NCI-H146 (cell line): ENCODE data around the gene KAT6B.
"Not testable (repeated sequence)": the region's sequence is repeated elsewhere in the genome, so short reads cannot be mapped to it uniquely, and the experiment has no call there.

Experiments
- DNase-seq: peaks from one replicate; lab custom pipeline; 2025; lab: John Stamatoyannopoulos, UW

The KAT6B gene

DNA sequence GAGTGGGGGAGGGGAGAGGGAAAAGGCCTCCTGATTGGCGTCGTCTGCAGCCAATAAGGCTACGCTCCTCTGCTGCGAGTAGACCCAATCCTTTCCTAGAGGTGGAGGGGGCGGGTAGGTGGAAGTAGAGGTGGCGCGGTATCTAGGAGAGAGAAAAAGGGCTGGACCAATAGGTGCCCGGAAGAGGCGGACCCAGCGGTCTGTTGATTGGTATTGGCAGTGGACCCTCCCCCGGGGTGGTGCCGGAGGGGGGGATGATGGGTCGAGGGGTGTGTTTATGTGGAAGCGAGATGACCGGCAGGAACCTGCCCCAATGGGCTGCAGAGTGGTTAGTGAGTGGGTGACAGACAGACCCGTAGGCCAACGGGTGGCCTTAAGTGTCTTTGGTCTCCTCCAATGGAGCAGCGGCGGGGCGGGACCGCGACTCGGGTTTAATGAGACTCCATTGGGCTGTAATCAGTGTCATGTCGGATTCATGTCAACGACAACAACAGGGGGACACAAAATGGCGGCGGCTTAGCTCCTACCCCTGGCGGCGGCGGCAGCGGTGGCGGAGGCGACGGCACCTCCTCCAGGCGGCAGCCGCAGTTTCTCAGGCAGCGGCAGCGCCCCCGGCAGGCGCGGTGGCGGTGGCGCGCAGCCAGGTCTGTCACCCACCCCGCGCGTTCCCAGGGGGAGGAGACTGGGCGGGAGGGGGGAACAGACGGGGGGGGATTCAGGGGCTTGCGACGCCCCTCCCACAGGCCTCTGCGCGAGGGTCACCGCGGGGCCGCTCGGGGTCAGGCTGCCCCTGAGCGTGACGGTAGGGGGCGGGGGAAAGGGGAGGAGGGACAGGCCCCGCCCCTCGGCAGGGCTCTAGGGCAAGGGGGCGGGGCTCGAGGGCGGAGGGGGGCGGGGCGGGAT is at the start of gene KAT6B:
KAT6B (plus strand) TSS at position 459 of the 903 bp plus-strand sequence. CDS start 16,258 bp downstream, outside the sequence.
- peak; percentile 100 for DNase-seq

DNA sequence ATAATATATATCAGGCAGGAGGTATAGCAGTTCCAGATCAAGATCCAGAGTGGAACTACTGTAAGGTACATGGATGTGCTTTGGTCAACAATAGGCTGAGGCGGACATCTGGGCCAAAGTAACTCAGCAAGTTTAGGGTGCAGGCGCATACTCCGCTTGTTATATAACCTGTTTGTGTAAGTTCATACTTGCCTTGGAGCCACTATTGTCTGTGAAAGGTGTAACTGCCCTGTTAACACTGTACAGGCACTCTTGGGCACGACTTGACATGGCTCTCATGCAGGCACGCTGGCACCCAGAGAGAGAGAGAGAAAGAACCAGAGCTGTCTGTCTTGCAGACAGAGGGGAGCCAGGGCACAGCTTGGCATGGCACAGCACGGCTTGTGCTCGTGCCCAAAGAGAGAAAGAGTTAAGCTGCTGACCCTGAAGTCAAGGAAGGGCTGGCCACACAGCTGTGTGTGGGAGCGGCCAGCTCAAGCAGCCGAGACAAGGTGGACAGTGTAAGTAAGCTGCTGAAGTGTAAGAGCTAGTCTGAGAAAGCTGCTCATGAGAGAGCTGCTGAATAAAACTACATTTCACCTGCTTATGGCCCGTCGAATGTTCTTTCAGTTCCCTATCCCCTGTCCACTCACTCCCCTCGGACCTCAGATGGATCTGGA is 47.8 kb upstream of the KAT6B start:
- DNase-seq: no peak

DNA sequence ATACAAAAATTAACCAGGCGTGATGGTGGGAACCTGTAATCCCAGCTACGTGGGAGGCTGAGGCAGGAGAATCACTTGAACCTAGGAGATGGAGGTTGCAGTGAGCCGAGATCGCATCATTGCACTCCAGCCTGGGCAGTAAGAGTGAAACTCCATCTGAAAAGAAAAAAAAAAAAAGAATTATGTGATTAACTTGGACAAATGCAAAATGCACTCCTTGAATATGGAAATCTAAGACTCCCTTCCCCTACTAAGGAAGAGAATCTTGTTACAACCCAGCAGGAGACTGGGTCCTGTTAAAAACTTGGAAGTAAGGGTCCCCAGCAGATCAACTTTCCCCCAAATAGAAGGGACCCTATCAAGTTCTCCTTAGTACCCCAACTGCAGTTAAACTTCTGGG is 44.5 kb upstream of the KAT6B start:
- not testable (repeated sequence) for DNase-seq

DNA sequence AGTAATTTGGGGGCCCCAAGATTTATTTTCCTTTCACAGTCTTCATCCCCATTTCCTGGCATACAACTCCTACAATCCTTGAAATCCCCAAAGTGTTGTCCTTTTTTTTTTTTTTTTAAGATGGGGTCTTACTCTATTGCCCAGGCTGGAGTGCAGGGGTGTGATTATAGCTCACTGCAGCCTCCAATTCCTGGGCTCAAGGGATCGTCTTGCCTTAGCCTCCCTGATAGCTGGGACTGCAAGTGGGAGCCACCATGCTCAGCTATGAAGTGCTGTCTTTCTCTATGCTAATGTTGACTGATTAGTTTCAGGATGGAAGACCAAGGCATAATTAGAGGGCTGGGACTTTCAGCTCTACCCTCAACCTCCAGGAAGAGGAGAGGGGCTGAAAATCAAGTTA is 41.9 kb upstream of the KAT6B start:
- DNase-seq: no peak

DNA sequence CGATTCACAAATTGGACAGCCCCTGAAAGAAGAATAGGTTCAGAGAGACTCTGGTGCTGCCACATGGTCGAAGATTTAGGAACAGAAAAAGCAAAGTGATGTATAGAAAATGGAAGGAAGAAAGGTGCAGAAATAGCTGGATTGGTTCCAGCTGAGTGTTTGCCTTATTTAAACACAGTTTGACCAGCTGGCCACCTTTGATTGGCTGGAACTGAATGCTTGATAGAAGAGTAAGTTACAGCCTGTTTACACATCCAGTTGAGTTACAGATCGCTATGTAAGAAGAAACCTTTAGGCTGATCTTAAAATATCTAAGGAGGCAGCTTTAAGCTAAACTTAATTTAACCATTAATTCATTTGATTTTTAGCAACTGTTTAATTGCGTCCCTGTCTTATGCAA is 40.3 kb upstream of the KAT6B start:
- DNase-seq: peak; percentile 70

DNA sequence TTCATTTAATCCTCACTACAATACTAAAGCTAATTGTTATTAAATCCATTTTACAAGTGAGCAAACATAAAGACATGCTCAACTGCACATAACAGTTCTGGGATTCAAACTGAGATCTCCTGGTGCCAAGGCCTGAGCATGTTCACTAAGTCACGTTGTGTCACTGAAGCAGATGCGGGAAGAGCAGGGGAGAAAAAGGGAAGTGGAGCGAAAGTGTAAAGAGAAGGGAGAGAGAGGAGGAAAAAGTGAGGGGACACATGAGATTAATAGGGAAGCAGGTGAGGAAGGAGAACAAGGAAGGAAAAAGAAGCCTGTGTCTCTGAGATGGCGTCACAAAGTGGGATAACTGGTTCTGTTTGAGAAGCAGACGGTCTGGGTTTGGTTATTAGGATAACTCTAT is 38.9 kb upstream of the KAT6B start:
- no peak for DNase-seq

DNA sequence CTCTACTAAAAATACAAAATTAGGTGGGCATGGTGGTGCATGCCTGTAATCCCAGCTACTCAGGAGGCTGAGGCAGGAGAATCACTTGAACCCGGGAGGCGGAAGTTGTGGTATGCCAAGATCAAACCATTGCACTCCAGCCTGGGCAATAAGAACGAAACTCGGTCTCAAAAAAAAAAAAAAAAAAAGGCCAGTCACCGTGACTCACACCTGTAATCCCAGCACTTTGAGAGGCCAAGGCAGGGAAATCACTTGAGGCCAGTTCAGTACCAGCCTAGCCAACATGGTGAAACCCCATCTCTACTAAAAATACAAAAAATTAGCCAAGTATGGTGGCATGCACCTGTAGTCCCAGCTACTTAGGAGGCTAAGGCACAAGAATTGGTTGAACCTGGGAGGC is 34.4 kb upstream of the KAT6B start:
- not testable (repeated sequence) for DNase-seq

DNA sequence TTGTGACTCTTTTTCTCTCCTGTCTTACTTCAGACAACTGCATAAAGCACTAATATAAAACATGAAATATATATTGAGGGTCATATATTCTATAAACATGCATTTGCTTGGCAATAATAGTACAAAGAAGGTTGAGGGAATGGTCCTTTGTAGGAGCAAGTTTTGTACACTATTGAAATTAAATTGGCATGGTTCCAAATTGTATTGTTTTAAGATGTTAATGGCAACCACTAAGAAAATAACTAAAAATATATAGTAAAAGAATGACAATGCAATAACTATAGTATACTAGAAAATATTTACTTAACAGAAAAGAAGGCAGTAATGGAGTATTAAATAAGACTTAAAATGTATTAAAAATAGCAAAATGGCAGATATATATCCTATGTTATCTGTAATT is 33.7 kb upstream of the KAT6B start:
- no peak for DNase-seq

DNA sequence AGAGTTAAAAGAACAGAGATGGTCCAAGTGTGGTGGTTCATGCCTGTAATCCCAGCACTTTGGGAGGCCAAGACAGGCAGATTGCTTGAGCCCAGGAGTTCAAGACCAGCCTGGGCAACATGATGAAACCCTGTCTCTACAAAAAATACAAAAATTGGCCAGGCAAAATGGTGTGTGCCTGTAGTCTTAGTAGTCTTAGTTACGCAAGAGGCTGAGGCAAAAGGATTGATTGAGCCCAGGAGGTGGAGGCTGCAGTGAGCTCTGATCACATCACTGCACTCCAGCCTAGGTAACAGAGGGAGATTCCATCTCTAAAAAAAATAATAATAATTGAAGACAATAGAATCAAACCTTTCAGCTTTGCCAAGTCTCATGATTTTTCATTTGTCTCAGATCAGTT is 33.2 kb upstream of the KAT6B start:
- not testable (repeated sequence) for DNase-seq

DNA sequence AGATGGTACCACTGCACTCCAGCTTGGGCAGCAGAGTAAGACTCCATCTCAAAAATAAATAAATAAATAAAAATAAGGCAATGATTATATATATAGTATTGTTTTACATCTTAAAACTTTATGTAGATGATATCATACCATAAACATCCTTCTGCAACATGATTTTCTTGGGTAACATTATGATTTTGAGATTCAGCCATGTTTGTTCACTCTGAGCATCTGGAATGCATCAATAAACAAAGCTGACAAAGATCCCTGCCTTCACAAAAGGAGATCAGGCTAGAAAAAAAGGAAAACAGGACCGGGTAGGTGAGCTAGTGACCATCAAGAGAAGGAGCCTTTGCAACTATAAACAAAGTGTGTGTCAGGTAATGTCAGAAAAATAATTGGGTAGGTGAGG is 31.9 kb upstream of the KAT6B start:
- no peak for DNase-seq

DNA sequence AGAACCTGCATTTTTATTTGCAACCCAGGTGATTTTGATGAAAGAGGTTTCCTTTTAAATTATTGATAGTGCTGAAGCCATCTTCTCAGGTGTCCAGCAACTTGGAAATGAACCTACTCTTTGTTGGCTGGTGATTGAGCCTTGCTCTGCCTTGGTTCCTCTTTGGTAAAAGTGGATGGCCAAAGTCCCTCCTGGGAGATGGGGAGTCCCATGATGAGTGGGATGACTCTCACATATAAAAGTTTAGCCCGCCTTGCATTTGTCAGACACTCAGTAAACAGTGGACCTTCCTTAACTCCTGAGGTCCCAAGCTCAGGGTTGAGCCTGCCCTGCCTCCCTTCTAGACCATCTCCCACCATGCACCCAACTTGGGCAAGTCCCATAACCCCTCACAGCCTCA is 28.9 kb upstream of the KAT6B start:
- no peak for DNase-seq

DNA sequence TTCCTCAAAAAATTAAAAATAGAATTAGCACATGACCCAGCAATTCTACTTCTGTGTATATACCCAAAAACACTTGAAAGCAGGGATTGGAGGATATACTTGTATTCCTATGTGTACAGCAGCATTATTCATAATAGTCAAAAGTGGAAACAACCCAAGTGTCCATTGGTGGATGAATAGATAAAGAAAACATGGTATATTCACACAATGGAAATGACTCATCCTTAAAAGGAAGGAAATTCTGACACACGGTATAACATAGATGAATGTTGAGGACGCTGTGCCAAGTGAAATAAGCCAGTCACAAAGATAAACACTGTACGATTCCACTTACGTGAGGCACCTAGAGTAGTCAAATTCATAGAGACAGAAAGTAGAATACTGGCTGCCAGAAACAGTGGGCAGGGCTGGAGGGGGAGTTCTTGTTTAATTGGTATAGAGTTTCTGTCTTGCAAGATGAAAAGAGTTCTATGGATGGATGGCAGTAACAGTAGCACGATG is 26.6 kb upstream of the KAT6B start:
- DNase-seq: no peak

DNA sequence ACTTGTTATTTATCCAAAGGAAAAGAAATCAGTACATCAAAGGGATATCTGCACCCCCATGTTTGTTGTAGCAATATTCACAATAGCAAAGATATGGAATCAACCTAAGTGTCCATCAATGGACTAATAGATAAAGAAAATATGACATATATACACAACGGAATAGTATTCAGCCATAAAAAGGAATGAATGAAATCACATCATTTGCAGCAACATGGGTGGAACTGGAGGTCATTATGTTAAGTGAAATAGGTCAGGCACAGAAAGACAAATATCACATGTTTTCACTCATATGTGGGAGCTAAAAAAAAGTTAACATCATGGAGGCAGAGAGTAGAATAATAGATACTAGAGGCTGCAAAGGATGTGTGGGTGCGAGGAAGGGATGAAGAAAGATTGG is 25.0 kb upstream of the KAT6B start:
- no peak for DNase-seq

DNA sequence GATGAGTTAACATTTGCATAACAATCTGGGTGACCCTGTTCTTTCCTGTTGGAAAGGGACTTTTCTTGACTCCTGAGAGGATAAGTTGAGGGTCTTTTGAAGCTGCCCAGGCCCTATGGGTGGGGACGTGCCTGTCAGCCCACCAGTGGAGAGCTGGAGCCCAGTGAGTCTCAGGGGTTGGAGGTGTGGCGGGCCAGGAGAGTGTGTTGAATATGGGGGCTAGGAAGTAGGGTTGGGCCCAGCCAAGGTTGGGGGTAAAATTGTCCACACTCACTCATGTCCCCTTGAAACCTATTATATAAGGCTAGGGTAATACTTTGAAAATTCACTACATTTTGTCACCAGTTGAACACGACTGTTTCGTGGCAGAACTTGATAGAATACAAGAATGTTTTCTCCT is 17.9 kb upstream of the KAT6B start:
- DNase-seq: no peak

DNA sequence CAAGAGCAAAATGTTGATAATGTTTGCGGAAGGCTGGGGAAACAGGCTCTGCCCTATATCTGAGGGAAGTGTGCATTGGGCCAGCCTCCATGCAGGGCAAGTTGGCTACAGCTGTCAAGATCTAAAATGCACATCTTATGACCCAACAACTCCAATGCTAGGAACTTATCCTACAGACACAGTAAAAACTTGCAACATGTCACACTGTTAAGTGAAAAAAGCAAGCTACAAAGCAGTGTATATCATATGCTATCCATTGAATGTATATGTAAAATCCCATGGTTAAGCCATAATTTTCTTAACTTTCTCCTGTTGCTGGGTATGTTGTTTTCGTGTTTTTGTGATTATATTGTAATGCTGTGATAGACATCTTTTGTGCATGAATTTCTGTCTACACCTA is 16.3 kb upstream of the KAT6B start:
- no peak for DNase-seq

DNA sequence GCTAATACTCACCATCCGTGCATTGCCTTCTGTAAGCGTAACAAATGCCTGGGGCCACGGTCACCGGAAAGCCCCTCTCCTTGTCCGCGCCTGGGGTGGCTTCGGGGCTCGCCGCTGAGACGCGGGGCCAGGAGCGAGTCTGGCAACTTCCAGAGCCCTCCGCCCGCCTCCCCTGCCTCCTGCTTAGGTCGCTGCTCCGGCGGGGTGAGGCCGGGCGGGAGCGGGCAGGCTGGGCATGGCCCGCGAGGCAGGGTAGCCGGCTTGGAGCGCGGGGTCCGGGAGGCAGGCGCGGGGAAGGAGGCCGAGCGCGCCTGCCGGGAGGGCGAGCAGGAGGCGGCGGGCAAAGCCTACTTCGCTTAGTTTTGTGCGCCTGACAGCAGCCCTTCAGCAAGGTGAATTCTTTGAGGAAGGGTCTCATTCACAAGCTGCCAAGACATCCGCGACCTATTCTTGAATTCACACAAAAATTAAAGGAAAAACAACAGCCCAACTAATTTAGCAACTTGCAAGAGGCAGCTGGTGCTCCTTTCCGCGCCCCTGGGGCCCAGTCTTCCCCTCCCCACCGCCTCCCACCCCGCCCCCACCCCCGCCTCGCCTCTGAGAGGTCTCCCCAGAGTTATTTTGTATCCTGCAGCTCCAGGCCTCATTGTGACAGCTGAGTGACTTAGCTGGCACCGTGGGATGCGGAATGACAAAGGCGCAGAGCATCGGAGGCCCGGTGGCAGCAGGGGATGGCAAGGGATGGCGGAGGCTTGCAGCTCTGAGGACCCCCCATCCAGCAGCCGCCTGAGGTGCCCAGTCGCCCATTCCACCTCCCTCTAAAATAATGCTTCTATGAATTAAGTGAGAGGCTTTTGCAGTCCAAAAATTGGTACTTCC is 12.8 kb upstream of the KAT6B start:
- no peak for DNase-seq

DNA sequence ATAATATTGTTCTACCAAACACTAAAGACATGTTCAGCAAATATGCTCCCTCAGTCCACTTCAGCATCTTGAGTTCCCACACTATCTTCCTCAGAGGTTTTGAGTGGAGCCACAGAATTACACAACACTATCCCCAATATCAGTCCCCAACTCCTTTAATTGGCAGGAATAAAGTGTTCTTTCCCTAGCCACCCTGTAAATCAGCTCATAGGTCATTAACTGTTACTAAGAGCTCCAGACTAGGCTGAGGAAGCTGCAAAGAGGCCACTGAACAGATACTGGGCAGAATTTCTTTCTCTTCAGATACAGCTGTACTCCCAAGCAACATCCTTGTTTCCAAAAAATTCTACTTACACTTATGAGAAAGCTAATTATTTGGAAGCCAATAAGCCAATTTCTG is 11.6 kb upstream of the KAT6B start:
- no peak for DNase-seq

DNA sequence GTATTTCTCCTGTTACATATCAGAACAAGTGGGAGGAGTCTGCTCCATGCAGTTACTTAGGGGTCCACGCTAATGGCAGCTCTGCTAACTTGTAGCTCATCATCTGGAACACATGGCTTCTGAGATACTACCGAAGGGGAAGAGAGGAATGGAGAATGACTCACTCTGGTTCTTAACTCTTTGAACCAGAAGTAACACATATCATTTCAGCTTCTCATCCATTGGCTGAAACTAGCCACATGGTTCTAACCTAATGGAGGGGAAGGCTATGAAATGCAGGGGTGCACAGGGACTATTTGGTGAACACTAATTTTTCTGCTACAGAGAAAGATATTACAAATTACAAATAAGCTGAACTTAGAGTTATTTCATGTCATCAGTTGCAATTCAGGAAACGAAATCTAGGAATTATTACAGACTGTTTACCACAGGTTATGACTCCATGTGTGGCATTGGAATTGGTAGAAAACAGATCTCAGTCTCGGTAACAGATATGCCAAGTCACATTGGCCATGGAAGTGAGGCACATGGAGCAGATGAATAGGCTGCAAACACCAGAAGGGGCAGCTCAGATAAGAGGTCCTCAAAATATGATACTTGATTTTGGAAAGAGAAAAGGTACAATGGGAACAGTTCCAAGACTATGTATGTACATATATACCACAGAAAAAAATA is 9.4 kb upstream of the KAT6B start:
- no peak for DNase-seq

DNA sequence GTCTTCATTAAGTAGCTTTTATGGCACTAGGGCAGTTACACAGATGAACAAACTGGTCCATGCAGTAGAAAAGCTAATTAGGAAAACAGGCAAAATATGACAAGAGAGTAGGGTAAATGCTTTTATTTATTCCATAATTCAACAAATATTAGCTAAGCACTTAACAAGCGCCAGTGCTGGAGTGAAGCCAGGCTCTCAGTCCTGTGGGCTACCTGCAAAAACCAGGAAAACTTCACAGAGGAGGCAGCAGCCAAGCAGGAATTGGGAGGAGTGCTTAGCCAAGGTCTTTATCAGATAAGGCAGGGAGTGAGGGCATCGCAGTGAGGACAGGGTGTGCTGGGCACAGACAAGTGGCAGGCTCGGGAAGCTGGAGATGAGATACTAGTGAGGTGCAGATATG is 4.9 kb upstream of the KAT6B start:
- peak; percentile 78 for DNase-seq

DNA sequence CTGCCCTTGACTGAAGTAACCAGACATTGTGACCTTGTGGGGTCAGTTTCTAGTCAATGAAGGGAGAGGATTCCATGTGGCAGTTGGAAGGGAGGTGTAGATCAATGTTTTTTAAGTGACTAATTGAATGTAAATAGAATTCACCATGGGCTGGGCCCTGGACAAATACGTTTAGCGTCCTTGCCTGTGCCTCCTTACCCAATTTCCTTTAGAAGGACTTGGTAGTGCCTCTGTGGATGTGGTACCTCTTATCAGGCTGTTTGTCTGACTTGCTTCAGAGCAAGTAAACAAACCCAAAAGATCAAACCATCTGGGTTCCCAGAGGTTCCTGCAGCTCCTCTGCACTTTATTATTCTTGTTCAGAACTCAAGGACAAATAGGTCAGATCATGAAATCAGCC is 4.3 kb upstream of the KAT6B start:
- peak; percentile 53 for DNase-seq

DNA sequence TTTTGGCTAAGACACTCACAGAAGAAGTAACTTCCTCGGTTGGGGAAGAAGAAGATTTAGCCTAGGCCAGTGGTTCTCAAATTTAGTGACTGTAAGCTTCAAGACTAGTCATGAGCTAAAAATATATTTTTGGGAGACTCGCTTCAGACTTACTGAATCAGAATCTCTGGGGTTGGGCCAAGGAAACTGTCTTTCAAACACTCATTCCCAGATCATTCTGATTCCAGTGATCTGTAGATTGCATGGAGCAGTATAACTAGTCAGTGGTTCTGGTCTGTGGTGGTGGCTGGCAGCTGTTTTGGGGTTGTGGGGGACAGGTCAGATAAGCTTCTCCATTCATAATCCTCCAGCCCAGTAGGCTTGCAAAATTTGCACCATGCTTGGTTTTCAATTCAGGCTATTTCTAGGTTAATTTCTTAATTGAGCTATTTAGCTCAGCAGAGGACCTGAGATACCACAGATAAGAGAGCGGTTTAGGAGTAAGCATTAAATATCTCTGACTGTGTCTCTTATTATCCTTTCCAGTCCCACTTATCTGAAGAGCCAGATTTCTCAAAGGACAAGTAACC is 3.8 kb upstream of the KAT6B start:
- DNase-seq: peak; percentile 60
